Choroid plexus epithelial cell (primary cell): ENCODE measurements around the gene FTL.

Source experiments
- DNase-seq: peaks from one replicate; pipeline ENCODE4 v3.0.0-alpha.2; 2010; ENCODE audit warnings: low read depth
- H3K4me3 ChIP-seq: 2 replicates; pipeline ENCODE4 v1.5.1; 2011; ENCODE audit warnings: low read depth, mild to moderate bottlenecking, control low read depth, low read length, moderate library complexity
- TF ChIP-seq, protein P1 (sequence below): conservative IDR thresholded peaks from 2 replicates; pipeline ENCODE4 v1.5.1; 2011; ENCODE audit warnings: low read depth, mild to moderate bottlenecking, control low read depth, inconsistent platforms, low read length, moderate library complexity

Gene FTL

DNA sequence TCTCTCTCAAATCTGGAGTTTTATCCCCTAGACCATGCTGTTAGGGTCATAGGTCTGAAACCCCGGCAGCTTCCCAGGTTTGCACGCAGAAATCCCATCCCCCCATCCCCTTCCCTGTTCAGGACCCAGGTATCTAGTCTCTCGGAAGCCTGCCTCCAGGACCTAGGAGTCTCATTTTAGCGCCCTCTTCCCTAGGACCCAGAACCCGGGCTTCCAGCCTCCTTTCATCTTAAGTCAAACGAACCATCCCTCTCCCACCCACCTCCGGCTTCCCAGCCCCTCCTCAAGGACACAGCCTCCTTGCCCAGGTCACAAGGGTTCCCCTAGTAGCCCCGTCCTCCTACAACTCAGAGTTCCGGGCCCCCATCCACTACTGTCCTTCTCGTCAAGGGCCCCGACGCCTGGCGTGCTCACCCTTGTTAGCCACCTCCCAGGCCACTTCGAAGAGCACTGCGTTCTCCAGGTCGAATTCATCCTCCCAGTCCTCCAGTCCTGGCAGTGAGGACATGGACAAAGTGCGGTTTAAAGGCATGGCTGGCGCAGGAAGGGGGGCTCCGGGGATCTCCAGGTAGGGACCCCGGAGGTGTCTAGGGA is 27.6 kb downstream of the FTL start:
- no peak for DNase-seq
- TF ChIP-seq, protein P1, sequence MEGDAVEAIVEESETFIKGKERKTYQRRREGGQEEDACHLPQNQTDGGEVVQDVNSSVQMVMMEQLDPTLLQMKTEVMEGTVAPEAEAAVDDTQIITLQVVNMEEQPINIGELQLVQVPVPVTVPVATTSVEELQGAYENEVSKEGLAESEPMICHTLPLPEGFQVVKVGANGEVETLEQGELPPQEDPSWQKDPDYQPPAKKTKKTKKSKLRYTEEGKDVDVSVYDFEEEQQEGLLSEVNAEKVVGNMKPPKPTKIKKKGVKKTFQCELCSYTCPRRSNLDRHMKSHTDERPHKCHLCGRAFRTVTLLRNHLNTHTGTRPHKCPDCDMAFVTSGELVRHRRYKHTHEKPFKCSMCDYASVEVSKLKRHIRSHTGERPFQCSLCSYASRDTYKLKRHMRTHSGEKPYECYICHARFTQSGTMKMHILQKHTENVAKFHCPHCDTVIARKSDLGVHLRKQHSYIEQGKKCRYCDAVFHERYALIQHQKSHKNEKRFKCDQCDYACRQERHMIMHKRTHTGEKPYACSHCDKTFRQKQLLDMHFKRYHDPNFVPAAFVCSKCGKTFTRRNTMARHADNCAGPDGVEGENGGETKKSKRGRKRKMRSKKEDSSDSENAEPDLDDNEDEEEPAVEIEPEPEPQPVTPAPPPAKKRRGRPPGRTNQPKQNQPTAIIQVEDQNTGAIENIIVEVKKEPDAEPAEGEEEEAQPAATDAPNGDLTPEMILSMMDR = peak; percentile 5
- peak overlapping the region; percentile 87 for H3K4me3 ChIP-seq

DNA sequence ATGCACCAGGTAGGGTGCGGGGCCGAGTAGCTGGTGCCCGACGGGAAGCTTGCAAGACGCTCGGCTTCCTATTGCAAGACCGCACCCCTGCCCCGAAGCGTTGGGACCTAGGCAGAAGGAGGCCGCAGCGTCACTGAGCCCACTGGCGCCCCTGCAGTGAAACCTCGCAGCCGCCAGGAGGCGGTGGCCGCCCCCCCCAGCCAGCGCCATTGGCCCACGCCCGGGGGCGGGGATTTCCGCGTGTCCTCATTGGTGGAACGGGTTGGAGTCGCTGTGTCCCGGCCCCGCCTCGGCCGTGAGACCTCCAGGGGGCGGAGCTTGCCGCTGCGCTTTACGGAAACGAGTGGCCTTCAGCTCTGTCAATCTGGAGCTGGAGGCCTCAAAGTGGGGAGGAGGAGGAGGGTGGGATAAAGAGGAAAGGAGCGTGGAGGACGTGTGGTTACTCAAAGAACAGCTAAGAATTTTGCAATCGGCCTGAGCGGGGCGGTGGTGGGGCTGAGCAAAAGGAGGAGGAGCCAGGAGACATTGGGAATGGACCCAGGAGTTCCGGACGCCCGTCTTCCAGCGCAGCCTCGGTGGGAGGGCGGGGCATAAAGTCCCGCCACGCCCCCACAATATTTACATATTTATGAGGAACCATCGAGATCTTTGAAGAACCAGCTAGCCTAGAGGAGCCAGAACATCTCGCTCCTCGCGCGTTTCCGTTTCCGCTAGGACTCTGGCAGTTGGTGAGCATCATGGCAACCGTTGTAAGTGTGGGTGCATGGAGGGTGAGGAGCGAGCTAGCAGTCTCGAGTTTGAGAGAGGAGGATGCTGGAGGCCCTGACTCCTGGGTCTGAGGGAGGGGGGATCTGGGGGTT is 28.3 kb downstream of the FTL start, which contains the start of the genes GYS1 and RUVBL2:
Gene GYS1 (minus strand): TSS at position 135 of the 860 bp plus-strand sequence. CDS start 197 bp downstream, outside the sequence.
Gene RUVBL2 (plus strand): TSS at position 713 of the 860 bp plus-strand sequence. CDS start 25 bp downstream, at position 738.
- H3K4me3 ChIP-seq = peak within 1 kb of the TSS; percentile 87
- TF ChIP-seq, protein P1 = peak; percentile 81

DNA sequence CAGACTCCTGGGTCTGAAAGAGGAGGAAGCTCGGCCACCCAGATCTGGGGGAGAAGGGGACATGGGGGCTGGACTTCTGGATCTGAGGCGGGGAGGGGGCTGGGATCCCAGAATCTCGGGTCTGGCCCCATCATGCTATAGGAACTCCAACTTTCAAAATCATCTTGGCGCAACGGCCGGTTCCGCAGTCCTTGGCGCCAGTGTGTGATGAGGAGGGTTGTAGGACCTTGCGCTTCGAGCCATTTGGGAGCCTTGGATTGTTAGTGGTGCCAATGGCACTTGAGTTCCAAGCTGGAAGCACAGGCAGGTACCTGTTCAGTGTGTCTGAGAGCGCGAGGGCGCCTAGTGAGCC is 28.9 kb downstream of the FTL start:
- TF ChIP-seq, protein P1 = no peak
- DNase-seq = no peak
- H3K4me3 ChIP-seq = peak overlapping the region; percentile 83

More for the DNA sequence above, 28.3 kb downstream of the FTL start, which contains the start of the genes GYS1 and RUVBL2:
- DNase-seq = peak; percentile 100

DNA sequence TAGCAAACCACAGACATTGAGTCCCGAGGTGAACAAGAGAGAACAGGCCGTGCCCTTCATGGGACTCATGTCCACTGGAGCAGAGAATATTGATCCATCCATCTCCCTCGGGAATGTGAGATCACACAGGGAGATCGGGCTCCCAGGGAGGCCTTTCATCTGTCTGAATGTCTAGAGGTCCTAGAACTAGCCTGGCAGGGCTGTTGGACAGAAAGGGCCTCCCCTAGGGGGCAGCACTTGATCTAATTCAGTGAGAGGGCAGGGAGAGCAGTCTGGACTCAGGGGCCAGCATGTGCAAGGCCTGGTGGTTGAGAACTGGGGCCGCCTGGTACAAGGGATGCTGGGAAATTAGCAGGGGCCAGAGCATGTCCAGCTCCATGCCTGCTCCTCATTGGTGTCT is 32.9 kb downstream of the FTL start:
- DNase-seq = peak; percentile 75
- TF ChIP-seq, protein P1 = peak; percentile 78
- H3K4me3 ChIP-seq = no peak overlapping the region

DNA sequence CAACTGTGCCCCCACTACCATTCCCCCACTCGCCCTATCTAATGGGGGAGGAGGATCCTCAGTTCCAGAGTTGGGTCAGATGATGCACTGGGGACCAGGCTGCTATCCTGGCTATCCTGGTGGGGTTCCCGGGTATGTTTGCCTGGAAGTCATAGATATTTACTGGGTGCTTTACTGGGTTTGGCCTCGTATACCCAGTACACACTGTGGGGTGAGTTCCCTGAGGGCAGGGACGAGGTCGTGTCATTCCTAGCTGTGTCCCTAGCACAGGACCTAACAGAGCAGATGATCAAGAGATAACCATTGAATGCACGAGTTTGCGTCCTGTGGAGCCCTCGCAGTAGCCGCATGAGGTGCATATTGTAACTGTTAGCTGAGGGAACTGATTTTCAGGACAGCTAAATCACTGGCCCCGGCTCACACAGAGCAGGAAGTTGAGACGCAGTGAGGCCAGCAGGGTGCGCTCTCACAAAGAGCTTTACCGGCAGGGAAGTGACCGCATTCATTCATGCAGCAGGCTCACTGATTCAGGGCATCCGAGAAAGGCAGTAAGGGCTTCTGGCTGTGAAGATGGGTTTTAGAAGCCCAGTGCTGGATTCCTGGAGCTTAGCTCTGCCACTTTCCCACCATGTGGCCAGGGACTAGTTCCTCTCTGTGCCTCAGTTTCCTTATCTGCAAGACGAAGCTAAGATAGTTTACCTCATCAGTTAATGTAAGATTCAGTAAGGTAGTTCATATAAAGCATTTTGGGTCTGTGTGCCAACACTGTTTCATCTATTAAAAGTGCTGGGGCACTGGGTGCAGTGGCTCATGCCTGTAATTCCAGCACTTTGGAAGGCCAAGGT is 34.6 kb downstream of the FTL start:
- peak; percentile 87 for DNase-seq
- TF ChIP-seq, protein P1 = peak; percentile 87
- H3K4me3 ChIP-seq = no peak overlapping the region

DNA sequence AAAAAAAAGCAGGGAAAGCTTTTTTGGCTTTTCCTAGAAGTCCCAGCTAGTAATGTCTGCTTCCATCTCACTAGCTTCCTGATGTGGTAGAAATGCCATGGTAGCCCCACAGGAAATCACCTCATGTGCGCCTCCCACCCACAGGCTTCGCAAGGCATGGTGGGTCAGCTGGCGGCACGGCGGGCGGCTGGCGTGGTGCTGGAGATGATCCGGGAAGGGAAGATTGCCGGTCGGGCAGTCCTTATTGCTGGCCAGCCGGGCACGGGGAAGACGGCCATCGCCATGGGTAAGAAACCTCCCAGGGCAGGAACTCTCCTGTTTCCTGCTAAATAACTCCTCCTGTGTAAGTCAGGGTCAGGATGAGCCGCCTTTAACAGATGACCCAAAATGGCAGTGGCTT is 39.0 kb downstream of the FTL start:
- no peak overlapping the region for H3K4me3 ChIP-seq
- TF ChIP-seq, protein P1 = no peak
- no peak for DNase-seq
